ENCODE data around the gene GPC2.

GPC2 gene

GRCh38 chr7:100175296-100175935 is 1.8 kb downstream of the GPC2 start:
- Histone ChIP-seq H3K27ac (replicated peaks) (no peak overlapping the region), H3K4me3 (replicated peaks; ENCODE audit: insufficient read depth, low read length) (no peak overlapping the region), H3K27me3 (ENCODE audit: insufficient read depth, poor library complexity, severe bottlenecking) (peaks cover 8% of the 10 kb centered on the region)
- DNase-seq (ENCODE audit: low read depth in 1 of 2, low spot score in 1 of 2), result no peak
- TF ChIP-seq CTCF (IDR thresholded peaks at IDR 0.05; ENCODE audit: insufficient read depth, low read length) (no peak), SPI1 (IDR thresholded peaks at IDR 0.05; ENCODE audit: borderline replicate concordance, low read depth) (no peak), POLR2AphosphoS5 (IDR thresholded peaks at IDR 0.05; ENCODE audit: low read depth) (no peak), REST (IDR thresholded peaks at IDR 0.05; ENCODE audit: insufficient replicate concordance, low read depth) (no peak), GABPA (IDR thresholded peaks at IDR 0.05; ENCODE audit: low read depth) (no peak)

DNA sequence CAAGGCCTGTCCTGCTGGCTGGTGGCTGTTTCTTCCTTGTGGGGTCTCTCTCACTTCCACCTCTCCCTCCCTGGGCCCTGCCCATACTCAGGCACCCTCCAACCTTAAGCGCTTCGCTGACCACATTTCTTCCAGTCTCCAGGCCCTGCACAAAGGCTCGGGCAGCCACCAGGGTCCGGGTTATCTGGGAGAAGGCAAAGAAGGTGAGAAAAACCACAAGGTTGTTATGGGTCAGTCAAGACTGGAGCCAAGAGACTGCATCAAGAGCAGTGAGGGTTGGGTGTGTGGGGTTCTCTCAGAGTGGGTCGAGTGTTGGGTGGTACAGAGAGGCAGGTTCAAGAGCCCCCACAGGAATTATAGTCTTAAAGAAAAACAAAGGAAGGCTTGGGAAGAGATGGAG is 2.6 kb downstream of the GPC2 start:
- Histone ChIP-seq H3K4me3 (replicated peaks; ENCODE audit: insufficient read depth, low read length) (no peak overlapping the region), H3K27ac (replicated peaks) (no peak overlapping the region), H3K27me3 (ENCODE audit: insufficient read depth, poor library complexity, severe bottlenecking) (peaks cover 8% of the 10 kb centered on the region)
- DNase-seq (ENCODE audit: low read depth in 1 of 2, low spot score in 1 of 2), result no peak
- TF ChIP-seq REST (IDR thresholded peaks at IDR 0.05; ENCODE audit: insufficient replicate concordance, low read depth) (no peak), GABPA (IDR thresholded peaks at IDR 0.05; ENCODE audit: low read depth) (no peak), CTCF (IDR thresholded peaks at IDR 0.05; ENCODE audit: insufficient read depth, low read length) (no peak), POLR2AphosphoS5 (IDR thresholded peaks at IDR 0.05; ENCODE audit: low read depth) (no peak), SPI1 (IDR thresholded peaks at IDR 0.05; ENCODE audit: borderline replicate concordance, low read depth) (no peak)

DNA sequence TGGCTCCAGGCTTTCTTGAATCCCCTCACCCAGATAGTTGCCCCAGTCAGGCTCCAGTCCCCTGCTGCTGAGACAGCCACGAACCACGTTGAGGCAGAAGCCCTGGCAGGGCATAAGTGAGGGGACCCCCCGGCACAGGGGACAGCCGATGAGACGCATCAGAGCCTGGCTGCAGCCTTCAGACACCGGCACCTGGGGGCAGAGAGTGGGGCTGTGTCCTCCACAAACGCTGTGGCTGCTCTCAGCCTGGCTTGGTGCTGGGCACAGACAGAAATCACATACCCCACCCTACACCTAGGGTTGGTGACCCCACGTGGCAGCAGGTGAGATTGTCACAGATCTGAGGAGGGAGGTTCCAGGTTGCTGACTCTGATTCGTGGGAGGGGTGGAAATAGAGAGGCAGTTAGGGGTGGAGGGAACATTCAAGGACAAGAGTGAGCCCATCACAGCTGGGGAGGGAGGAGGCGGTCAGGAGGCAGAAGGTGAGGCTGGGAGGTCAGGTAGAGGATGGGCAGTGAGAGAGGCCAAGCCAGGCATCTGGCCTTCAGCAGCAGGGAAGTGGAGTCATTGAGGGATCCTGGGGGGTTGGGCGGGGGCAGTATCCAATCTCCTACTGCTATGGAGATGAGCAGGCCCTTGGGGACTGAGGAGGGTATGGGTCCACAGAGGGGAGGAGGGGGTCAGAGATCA is 3.2 kb downstream of the GPC2 start:
- peaks cover 8% of the 10 kb centered on the region for H3K27me3 ChIP-seq (ENCODE audit: insufficient read depth, poor library complexity, severe bottlenecking)
- no peak overlapping the region for H3K4me3 ChIP-seq (replicated peaks; ENCODE audit: insufficient read depth, low read length)
- H3K27ac ChIP-seq (replicated peaks), result no peak overlapping the region
- DNase-seq (ENCODE audit: low read depth in 1 of 2, low spot score in 1 of 2), result no peak
- TF ChIP-seq GABPA (IDR thresholded peaks at IDR 0.05; ENCODE audit: low read depth) (no peak), CTCF (IDR thresholded peaks at IDR 0.05; ENCODE audit: insufficient read depth, low read length) (no peak), SPI1 (IDR thresholded peaks at IDR 0.05; ENCODE audit: borderline replicate concordance, low read depth) (no peak), POLR2AphosphoS5 (IDR thresholded peaks at IDR 0.05; ENCODE audit: low read depth) (no peak)
